GM12874 (cell line): Measurements from ENCODE around the gene IGF2R.

ENCODE experiments used
- TF ChIP-seq, protein P1 (sequence below): IDR thresholded peaks from 2 replicates; pipeline ENCODE4 v1.5.1; 2011; ENCODE audit warnings: low read depth, mild to moderate bottlenecking, control low read depth, low read length, moderate library complexity; ENCODE audit not compliant: insufficient read depth

IGF2R gene

DNA sequence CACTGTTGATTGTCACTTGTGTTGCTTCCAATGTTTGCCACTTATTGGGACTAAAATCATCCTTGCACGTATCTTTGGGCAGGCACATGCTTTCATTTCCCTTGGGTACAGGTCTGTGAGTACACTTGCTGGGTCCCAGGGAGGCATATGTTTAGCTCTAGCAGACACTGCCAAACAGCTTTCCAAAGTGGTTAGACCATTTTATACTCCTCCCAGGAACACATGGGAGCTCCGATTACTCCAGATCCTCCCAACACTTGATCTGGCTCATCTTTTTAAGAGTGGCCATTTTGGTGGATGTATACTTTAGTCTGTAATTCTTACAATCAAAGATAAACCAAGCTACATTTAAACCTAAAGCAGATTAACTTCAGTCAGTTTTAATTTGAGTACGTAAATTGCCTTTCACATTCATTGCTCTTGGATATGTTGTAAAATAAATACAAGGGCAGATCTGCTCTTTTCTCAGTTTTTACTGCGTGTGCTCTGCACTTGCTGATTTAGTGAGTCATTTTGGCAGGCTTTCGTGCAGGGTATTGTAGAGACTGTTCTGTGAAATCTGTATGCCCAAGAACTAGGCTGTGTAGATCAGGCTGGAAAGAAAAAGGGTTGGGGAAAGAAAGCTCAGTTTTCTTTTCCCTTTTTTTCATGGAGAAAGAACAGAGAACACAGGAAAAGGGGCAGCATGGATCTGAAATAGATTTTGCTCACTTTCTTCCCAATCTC lies 172.3 kb downstream of the IGF2R start:
- TF ChIP-seq, protein P1, sequence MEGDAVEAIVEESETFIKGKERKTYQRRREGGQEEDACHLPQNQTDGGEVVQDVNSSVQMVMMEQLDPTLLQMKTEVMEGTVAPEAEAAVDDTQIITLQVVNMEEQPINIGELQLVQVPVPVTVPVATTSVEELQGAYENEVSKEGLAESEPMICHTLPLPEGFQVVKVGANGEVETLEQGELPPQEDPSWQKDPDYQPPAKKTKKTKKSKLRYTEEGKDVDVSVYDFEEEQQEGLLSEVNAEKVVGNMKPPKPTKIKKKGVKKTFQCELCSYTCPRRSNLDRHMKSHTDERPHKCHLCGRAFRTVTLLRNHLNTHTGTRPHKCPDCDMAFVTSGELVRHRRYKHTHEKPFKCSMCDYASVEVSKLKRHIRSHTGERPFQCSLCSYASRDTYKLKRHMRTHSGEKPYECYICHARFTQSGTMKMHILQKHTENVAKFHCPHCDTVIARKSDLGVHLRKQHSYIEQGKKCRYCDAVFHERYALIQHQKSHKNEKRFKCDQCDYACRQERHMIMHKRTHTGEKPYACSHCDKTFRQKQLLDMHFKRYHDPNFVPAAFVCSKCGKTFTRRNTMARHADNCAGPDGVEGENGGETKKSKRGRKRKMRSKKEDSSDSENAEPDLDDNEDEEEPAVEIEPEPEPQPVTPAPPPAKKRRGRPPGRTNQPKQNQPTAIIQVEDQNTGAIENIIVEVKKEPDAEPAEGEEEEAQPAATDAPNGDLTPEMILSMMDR: no peak

GRCh38 chr6:160142115-160142715 lies 173.3 kb downstream of the IGF2R start:
- TF ChIP-seq, protein P1: no peak

- TF ChIP-seq, protein P1: no peak
Observed at GRCh38 chr6:160146454-160147145, 177.7 kb downstream of the IGF2R start.

GRCh38 chr6:160147146-160147536 lies 178.3 kb downstream of the IGF2R start:
- TF ChIP-seq, protein P1: no peak

GRCh38 chr6:160154471-160154870 lies 185.6 kb downstream of the IGF2R start:
- TF ChIP-seq, protein P1: no peak

- TF ChIP-seq, protein P1: no peak
Observed at GRCh38 chr6:160156842-160157241, 188.0 kb downstream of the IGF2R start.

GRCh38 chr6:160160450-160160849 lies 191.6 kb downstream of the IGF2R start:
- TF ChIP-seq, protein P1: no peak
